GM23248 (cell line): ENCODE results near the gene SMYD3.

Experiments used
- EZH2 ChIP-seq: fragments of 200-600 bp; sonication (generic); IDR thresholded peaks from 2 replicates; pipeline ENCODE4 v1.6.1; 2018; ENCODE audit warnings: antibody characterized with exemption, mild to moderate bottlenecking; ENCODE audit not compliant: insufficient read depth, poor library complexity, severe bottlenecking
- EZH2phosphoT487 ChIP-seq: fragments of 200-600 bp; sonication (generic); IDR thresholded peaks from 2 replicates; pipeline ENCODE4 v1.6.1; 2018; ENCODE audit warnings: antibody characterized with exemption, moderate library complexity, mild to moderate bottlenecking, low read depth; ENCODE audit not compliant: insufficient read depth

- TF ChIP-seq EZH2 (no peak), EZH2phosphoT487 (no peak)
Observed at GRCh38 chr1:246512230-246512629, 5.2 kb upstream of the SMYD3 start.
